ENCODE results near the gene GRIN1.

DNA sequence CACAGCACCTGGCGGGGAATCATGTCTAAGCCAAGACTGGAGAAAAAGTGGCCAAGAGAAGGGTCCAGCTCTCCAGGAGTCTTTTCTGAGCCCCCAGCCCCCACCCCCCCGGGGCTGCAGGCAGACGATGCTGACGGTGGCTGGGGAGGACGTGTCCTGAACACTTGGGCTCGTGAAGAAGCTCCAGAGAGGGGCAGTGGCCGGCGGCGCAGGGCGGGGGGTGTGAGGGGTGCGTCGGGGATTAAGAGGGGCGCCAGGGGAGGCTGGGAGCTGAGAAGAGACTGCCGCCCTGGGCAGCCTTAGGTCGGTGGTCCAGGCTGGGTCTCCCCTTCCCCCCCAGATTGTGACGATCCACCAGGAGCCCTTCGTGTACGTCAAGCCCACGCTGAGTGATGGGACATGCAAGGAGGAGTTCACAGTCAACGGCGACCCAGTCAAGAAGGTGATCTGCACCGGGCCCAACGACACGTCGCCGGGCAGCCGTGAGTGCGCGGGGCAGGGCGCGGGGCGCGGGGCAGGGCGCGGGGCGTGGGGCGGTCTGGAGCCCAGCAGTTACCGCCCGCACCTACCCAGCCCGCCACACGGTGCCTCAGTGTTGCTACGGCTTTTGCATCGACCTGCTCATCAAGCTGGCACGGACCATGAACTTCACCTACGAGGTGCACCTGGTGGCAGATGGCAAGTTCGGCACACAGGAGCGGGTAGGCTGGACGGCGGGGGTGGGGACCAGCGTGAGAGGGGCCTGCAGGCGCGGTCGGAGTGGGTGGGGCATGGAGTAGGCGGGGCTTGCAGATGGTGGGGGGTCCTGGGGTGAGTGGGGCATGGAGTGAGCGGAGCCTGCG, 22.0 kb downstream of the GRIN1 start:
- TF ChIP-seq, protein P1, sequence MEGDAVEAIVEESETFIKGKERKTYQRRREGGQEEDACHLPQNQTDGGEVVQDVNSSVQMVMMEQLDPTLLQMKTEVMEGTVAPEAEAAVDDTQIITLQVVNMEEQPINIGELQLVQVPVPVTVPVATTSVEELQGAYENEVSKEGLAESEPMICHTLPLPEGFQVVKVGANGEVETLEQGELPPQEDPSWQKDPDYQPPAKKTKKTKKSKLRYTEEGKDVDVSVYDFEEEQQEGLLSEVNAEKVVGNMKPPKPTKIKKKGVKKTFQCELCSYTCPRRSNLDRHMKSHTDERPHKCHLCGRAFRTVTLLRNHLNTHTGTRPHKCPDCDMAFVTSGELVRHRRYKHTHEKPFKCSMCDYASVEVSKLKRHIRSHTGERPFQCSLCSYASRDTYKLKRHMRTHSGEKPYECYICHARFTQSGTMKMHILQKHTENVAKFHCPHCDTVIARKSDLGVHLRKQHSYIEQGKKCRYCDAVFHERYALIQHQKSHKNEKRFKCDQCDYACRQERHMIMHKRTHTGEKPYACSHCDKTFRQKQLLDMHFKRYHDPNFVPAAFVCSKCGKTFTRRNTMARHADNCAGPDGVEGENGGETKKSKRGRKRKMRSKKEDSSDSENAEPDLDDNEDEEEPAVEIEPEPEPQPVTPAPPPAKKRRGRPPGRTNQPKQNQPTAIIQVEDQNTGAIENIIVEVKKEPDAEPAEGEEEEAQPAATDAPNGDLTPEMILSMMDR (conservative IDR thresholded peaks at IDR 0.05) = no peak
- TF ChIP-seq EZH2 (IDR thresholded peaks at IDR 0.05; ENCODE audit: low read depth) = no peak
